Urinary bladder (tissue), 4 donors: ENCODE results near the gene KIF1B. TPM values are rescaled to one million over a fixed set of nuclear protein-coding genes. Genes with fewer than 3 reads are reported as not detected.
"Not testable (repeated sequence)": the region's sequence is repeated elsewhere in the genome, so short reads cannot be mapped to it uniquely, and the experiment has no call there.

ENCODE experiments used
- DNase-seq: peaks from one replicate; pipeline ENCODE4 v3.0.0-alpha.2; 2015; ENCODE audit errors: extremely low spot score
- H3K27ac ChIP-seq: one replicate; pipeline ENCODE4 v1.5.1; 2013; ENCODE audit warnings: low read depth, mild to moderate bottlenecking, moderate library complexity
- H3K36me3 ChIP-seq: one replicate; pipeline ENCODE4 v1.6.1; 2013; ENCODE audit warnings: mild to moderate bottlenecking, moderate library complexity; ENCODE audit not compliant: insufficient read depth
- H3K4me1 ChIP-seq: one replicate; pipeline ENCODE4 v1.6.1; 2013; ENCODE audit warnings: mild to moderate bottlenecking, moderate library complexity; ENCODE audit not compliant: insufficient read depth
- H3K4me3 ChIP-seq: one replicate; pipeline ENCODE4 v1.5.1; 2013; ENCODE audit warnings: low read depth, low read length
- WGBS: extraction: QIAGEN DNeasy Blood & Tissue Kit; methylation state at CpG from one replicate; pipeline ENCODE4 v1.1.7; 2013; 5-methylcytosine and 5-hydroxymethylcytosine counted together
- polyA plus RNA-seq: library from polyadenylated mRNA; stranded (reverse); fragments of 200-250 nt; gene quantifications from one replicate; pipeline ENCODE4 v1.2.3, GENCODE V29; 2013
- total RNA-seq: library from RNA; depleted of rRNA; stranded (reverse); fragments of >200 nt; gene quantifications from one replicate; pipeline ENCODE4 v1.2.3, GENCODE V29; 2014
- donor health status: healthy with polysubstance abuse.
- donor health status: healthy.

KIF1B gene
- total and polyA plus RNA-seq, 2 donors: 17.2 to 96.0 TPM

DNA sequence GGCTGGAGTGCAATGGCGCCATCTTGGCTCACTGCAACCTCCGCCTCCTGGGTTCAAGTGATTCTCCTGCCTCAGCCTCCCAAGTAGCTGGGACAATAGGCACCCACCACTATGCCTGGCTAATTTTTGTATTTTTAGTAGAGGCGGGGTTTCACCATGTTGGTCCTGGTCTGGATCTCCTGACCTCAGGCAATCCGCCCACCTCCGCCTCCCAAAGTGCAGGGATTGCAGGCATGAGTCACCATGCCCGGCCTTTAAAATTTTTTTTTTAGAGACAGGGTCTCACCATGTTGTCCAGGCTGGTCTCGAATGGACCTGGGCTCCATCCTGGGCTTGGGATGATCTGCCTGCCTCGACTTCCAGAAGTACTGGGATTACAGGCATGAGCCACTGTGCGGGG, 49.2 kb downstream of the KIF1B start:
- H3K27ac ChIP-seq, H3K4me3 ChIP-seq, DNase-seq, H3K4me1 ChIP-seq, H3K36me3 ChIP-seq: not testable (repeated sequence)
- 95% methylated on average over 9 of the region's 9 CpGs for WGBS

DNA sequence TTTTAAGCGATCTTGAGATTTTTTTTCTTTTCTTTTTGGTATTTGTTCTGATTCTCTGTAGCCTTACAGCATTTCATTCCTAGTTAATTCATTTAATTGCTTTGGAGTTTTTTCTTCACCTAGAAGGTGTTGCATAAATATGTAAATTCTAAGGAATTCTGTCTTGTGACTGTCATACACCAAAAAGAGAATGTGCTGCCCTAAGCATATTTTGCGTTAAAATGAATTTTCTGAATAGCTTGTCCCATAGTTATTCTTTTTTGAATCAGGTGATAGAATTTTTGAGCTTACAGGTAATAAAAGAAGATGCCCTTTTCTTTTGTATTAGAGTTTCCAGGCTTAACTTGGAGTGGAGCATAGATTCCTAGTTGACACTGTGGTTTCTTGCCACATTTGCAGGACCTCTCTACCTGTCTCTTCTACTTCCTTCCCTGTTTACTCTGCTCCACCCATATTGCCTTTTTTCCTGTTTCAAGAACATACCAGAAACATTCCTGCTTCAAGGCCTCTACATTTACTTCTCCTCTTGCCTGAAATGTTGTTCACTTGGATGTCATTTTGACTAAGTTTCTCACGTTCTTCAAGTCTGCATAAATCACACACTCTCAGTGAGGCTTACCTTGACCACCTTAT, 53.2 kb downstream of the KIF1B start:
- no peaks in the 10 kb centered on the region for H3K4me1 ChIP-seq
- H3K4me3 ChIP-seq: no peak overlapping the region
- no peak for DNase-seq
- 89% methylated on average over 3 of the region's 3 CpGs for WGBS
- no peak overlapping the region for H3K27ac ChIP-seq
- no peaks in the 10 kb centered on the region for H3K36me3 ChIP-seq

DNA sequence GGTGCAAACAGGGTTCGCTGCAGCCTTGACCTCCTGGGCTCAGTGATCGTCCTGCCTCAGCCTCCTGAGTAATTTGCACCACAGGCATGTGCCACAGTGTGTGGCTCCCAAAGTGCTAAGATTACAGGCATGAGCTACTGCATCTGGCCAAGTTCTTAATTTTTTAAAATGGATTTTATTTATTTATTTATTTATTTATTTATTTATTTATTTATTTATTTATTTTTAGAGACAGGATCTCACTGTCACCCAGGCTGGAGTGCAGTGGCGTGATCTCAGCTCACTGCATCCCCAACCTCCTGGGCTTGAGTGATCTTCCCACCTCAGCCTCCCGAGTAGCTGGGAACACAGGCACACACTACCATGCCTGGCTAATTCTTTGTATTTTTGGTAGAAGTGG, 54.7 kb downstream of the KIF1B start:
- Histone ChIP-seq H3K36me3 (no peaks in the 10 kb centered on the region), H3K4me1 (no peaks in the 10 kb centered on the region), H3K27ac (no peak overlapping the region), H3K4me3 (no peak overlapping the region)
- 98% methylated on average over 4 of the region's 4 CpGs for WGBS
- DNase-seq: no peak

DNA sequence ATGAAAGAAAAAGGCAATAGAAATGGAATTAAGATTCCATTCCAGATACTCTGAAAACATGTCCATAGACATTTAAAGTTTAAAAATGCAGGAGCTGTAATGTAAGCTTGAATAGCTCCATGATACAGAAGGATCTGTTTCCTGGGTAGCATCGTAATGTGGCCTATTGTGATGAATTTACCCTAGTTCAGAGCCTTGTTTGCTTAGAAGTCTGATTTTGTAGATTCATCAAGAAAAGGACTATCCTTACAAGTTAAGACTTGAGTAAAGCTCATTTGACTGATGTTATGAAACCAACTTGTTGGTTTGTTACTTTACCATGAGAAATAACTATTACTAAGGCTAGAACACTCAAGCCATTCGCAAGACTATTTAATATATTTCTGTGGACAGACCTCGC, 55.5 kb downstream of the KIF1B start:
- Histone ChIP-seq H3K4me1 (no peaks in the 10 kb centered on the region), H3K36me3 (no peaks in the 10 kb centered on the region), H3K27ac (no peak overlapping the region), H3K4me3 (no peak overlapping the region)
- WGBS: 94% methylated on average over 3 of the region's 3 CpGs
- DNase-seq: no peak

DNA sequence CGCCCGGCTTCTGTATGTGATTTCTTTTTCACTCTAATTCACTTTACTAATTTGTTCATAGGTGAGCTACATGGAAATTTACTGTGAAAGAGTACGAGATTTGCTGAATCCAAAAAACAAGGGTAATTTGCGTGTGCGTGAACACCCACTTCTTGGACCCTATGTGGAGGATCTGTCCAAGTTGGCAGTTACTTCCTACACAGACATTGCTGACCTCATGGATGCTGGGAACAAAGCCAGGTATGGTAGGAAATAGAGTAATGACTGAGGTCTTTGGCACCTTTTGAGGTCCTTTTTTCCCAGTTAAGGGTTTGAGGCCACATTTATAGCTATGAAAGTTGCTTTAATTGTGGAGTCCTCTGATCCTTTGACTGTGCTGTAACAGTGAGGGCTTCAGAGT, 56.9 kb downstream of the KIF1B start:
- DNase-seq: no peak
- H3K4me3 ChIP-seq: no peak overlapping the region
- 93% methylated on average over 5 of the region's 5 CpGs for WGBS
- H3K27ac ChIP-seq: no peak overlapping the region
- H3K4me1 ChIP-seq: no peaks in the 10 kb centered on the region
- peaks cover 1% of the 10 kb centered on the region for H3K36me3 ChIP-seq

DNA sequence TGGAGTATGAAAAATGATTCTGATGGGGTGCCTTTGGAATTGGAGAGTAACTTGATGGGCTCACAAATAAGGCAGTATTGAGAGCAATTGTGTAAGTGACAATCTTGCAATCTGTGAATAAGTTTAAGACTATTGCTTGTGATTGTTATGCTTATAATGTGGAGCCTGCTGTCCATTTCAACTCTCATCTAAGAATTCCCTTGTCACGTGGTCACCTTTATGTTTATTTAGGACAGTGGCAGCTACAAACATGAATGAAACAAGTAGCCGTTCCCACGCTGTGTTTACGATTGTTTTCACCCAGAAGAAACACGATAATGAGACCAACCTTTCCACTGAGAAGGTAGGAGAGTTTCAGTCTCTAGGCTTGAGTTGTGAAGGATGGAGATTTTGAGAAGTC, 57.6 kb downstream of the KIF1B start:
- H3K4me3 ChIP-seq: no peak overlapping the region
- no peaks in the 10 kb centered on the region for H3K4me1 ChIP-seq
- H3K27ac ChIP-seq: no peak overlapping the region
- WGBS: 81% methylated on average over 5 of the region's 5 CpGs
- peaks cover 2% of the 10 kb centered on the region for H3K36me3 ChIP-seq
- no peak for DNase-seq

DNA sequence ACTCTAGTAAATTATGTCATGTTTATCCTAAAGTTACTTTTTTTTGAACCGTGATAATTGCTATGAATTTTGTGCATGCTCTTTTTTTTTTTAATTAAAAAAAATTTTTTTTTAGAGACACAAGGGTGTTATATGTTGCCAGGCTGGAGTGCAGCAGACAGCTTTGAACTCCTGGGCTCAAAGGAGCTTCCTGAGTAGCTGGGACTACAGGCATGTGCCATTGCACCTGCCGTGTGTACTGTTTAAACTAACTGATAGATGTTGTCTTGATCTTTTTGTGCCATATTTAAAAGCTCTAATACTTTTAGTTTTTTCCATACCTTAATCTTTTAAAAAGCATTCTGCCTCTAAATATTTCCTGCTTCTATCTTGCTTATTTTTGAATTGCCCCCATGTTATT, 60.7 kb downstream of the KIF1B start:
- Histone ChIP-seq H3K27ac (no peak overlapping the region), H3K36me3 (peaks cover 3% of the 10 kb centered on the region), H3K4me3 (no peak overlapping the region), H3K4me1 (no peaks in the 10 kb centered on the region)
- no peak for DNase-seq
- WGBS: 84% methylated on average over 2 of the region's 2 CpGs

DNA sequence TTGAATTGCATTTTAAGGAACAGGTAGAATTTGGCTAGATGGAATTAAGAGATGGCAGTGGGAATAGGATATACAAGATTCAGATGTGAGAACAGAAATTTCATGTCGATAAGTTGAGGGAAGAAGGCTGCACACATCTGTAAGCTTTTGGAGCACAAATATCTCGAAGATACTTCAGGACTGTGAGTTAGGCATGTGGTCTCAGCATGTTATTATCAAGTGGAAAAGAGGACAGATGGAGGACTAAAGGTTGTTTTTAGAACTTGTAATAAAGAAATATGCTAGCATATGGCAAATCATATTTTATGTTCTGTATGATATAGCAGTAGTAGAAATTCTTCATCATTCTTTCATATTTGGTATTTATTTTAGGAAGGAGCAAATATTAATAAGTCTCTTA, 61.5 kb downstream of the KIF1B start:
- Histone ChIP-seq H3K4me1 (no peaks in the 10 kb centered on the region), H3K36me3 (peaks cover 3% of the 10 kb centered on the region), H3K27ac (no peak overlapping the region), H3K4me3 (no peak overlapping the region)
- WGBS: 80% methylated on average over 2 of the region's 2 CpGs
- no peak for DNase-seq

DNA sequence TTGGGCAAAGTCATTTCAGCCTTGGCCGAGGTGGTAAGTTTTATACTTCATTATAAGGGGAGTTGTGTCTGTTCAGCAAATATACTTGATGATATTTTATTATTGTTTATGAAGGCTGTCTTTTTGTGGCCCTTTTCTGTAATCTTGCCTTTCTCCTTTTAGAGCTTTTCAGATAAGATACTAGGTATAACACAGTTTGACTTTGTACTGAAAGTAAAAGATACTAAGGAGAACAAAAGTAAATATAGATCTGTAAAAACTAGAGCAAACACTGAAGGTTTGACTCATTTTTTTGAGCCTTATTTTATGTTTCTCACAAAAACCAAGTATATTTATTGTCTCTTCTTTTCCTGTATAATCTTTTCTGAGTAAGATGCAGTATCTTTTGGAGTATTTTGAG, 61.9 kb downstream of the KIF1B start:
- 81% methylated on average over 1 of the region's 1 CpG for WGBS
- Histone ChIP-seq H3K4me3 (no peak overlapping the region), H3K4me1 (no peaks in the 10 kb centered on the region), H3K36me3 (peaks cover 3% of the 10 kb centered on the region), H3K27ac (no peak overlapping the region)
- DNase-seq: no peak

DNA sequence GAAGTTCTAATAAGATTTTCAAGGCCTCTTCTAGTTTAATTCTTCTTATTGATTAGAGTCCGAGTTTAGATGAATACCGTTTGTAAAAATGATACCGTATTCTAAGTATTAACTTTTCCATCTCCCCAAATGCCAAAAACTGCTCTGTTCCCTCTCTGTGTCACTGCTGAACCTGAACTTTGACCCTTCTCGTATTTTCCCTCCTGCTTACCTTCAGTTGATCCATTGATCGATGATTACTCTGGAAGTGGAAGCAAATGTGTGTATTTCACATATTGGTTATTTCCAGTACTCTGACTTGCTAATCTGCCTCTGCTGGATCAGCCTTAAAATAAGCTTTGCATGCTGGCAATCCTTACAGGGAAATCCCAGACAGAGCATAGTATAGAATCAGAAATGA, 68.5 kb downstream of the KIF1B start:
- Histone ChIP-seq H3K4me3 (no peak overlapping the region), H3K4me1 (no peaks in the 10 kb centered on the region), H3K27ac (no peak overlapping the region), H3K36me3 (peaks cover 10% of the 10 kb centered on the region)
- 87% methylated on average over 5 of the region's 5 CpGs for WGBS
- no peak for DNase-seq

DNA sequence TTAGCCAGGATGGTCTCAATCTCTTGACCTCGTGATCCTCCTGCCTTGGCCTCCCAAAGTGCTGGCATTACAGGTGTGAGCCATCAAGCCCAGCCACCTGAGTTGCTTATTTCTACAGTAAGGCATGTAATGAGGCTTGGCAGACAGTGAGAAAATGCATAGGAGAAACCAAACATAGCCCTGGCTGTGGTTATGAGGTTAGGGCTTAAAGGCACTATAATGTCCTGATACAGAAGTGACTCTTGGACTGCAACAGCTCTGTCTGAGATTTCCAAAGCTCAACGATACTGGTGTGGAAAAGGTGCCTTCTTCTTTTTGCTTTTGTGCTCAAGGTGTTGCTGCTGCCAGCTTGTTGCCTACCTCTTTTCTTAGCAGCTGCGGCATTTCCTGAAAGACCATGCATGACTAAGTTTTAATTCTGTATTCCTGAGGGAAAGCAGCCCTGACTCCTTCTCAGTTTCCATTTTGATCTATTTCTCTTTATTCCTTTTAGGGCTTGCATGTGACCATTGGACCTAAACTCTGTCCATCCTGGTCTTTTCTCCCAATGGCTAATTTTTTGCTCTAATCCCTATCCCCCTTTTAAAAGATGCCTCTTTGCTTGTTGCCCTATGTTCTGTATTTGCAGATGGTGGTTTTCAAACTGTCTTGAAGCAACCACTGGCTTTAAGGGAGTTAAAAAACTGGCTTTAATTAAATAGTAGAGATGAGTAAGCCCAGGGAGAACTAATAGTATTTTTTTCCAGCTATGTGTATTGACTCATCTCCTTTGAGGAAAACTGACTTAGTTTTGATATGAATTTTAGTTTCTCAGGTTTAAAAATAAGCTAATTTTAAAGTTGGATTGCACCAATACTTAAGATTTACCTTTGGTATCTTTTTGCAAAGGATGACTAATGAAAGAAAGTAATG, 70.3 kb downstream of the KIF1B start:
- 88% methylated on average over 3 of the region's 3 CpGs for WGBS
- no peak for DNase-seq
- H3K27ac ChIP-seq: no peak overlapping the region
- H3K4me3 ChIP-seq: no peak overlapping the region
- no peaks in the 10 kb centered on the region for H3K4me1 ChIP-seq
- H3K36me3 ChIP-seq: peaks cover 10% of the 10 kb centered on the region

DNA sequence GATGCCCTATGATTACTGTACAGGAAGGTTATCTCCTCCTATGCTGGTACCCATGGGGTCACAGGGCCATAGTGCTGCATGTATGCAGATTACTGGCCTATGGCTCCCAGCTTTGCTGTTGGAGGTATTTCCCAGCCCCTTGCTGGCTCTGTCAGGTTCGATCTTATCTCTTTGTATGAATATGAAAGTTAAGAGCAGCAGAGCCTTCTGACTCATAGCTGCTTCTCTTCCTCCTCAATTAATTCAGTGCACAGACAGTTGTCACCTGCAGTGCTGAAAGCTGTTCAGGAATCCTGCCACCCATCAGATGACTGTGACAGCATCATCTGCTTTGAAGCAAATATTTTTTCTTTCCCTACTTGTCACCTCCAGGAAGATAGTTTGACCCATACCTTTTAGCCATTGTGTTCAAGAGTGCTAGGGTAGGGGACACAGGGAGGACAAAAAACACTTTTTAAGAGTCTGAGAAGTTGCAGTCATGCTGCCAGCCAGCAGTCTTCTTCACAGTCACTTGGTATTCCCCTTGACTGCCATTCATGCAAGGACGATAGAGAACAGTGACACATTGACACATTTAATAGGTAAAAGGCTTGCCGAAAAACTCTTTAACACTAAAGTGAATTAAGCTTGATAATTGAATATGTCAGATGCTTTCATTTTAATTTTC, 73.1 kb downstream of the KIF1B start:
- 83% methylated on average over 3 of the region's 3 CpGs for WGBS
- Histone ChIP-seq H3K36me3 (peaks cover 8% of the 10 kb centered on the region), H3K27ac (no peak overlapping the region), H3K4me1 (no peaks in the 10 kb centered on the region), H3K4me3 (no peak overlapping the region)
- no peak for DNase-seq

DNA sequence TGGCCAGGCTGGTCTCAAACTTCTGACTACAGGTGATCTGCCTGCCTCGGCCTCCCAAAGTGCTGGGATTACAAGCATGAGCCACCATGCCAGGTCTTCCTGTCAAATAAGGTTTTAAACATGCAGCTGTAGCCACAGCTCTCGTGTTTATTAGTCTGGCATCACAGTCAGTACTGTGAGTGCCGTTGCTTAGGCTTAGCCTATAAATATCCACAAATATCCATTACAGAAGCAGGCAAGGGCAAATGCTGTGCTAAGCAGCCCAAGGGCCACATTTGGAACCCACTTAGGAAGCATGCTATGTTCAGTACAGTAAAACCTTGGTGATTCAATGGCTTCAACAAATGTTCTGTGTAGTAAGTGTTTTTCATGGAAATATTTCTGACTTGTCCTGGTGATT, 75.9 kb downstream of the KIF1B start:
- Histone ChIP-seq H3K27ac (no peak overlapping the region), H3K4me3 (no peak overlapping the region), H3K36me3 (peaks cover 2% of the 10 kb centered on the region), H3K4me1 (no peaks in the 10 kb centered on the region)
- 31% methylated on average over 3 of the region's 3 CpGs for WGBS
- no peak for DNase-seq
